GM10266 (cell line): ENCODE results near the gene PRKX.
"Not testable (repeated sequence)": the region's sequence is repeated elsewhere in the genome, so short reads cannot be mapped to it uniquely, and the experiment has no call there.

Experiments used
- DNase-seq: peaks from one replicate; pipeline ENCODE4 v3.0.0; 2012; ENCODE audit errors: extremely low spot score
- CTCF ChIP-seq: IDR thresholded peaks from 2 replicates; pipeline ENCODE4 v1.5.1; 2012; ENCODE audit warnings: mild to moderate bottlenecking, low read depth; ENCODE audit not compliant: control insufficient read depth, insufficient read depth; ENCODE audit errors: missing control alignments

Gene PRKX

DNA sequence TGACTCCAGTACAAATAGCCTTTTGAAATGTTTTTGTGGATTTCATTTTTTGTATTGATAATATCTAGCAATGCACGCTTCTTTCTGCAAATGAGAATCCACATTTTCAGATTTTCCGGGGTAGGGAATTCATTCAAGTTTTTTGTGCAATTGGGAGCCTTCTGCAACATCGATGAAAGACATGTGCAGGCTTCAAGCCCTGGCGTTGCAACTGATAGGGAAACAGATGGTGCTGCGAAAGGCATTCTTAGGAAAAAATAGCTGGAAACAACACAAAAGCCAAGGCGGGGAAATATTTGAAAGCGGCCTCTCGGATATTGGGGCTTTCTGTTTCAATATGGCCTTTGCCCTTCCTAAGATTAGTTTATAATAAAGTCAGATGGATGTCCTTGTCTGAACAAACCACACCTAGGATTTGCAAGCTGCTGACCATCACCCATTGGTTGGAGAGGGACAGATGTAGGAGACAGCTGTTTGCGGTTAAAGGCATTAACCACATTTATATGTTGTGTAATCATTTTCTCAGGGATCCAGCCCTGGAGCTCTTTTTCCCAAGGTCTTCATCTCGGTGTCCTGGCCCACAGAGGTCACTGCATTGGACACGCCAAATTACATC lies 136.5 kb downstream of the PRKX start:
- TF ChIP-seq CTCF: no peak
- DNase-seq: no peak

DNA sequence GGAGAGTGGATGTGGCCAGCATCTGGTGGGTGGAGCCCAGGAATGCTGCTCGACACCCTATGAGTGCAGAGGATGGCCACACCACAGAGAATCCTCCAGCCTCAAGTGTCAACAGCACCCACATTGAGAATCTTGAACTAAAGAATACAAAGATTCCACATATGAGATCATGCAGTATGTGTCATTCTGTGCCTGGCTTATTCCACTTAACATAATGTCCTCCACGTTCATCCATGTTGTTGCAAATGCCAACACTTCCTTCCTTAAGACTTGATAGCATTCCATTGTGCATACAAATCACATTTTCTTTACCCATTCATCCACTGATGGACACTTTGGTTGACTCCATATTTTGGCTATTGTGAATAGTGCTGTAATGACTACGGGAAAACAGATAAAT lies 145.8 kb downstream of the PRKX start:
- no peak for DNase-seq
- TF ChIP-seq CTCF: no peak

DNA sequence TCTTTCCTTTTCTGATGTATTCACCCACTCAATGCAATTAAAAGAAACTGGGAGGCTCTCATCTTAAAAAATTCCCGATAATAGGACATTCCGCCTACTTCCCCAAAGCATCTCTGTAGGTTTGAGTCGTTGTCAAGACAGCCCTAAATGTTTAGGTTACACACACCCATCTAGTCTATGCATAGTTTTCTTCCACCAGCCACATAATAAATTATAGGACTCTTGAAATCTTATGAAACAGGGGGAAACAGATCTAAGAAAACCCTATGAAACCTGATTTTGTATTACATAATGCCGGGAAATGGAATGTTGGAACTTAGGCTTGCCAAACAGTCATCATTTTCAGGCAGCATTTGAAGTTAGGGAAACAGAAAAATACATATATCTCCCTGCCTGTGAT lies 150.0 kb downstream of the PRKX start:
- TF ChIP-seq CTCF: no peak

GRCh38 chrX:3560010-3560409 lies 153.4 kb downstream of the PRKX start:
- DNase-seq: not testable (repeated sequence)

More for the DNA sequence above, 150.0 kb downstream of the PRKX start:
- no peak for DNase-seq
